Thyroid gland (tissue), 4 donors: ENCODE results near the gene SDHA. TPM values are rescaled to one million over a fixed set of nuclear protein-coding genes. Genes with fewer than 3 reads are reported as not detected.
"Not testable (repeated sequence)": the region's sequence is repeated elsewhere in the genome, so short reads cannot be mapped to it uniquely, and the experiment has no call there.

Experiments used
- DNase-seq, 2 donors: peaks; one replicate each; pipeline ENCODE4 v3.0.0-alpha.2; 2019
- H3K27ac ChIP-seq, 3 donors: fragments of 200-600 bp; sonication (generic); 1 replicate in 2 of 3; 2 replicates in 1 of 3; pipeline ENCODE4 v1.5.1; 2016 to 2019; ENCODE audit warnings: mild to moderate bottlenecking in 1 of 3, moderate library complexity in 1 of 3
- H3K27me3 ChIP-seq: fragments of 200-600 bp; sonication (generic); one replicate; pipeline ENCODE4 v1.5.1; 2019
- H3K36me3 ChIP-seq, 2 donors: fragments of 200-600 bp; sonication (generic); one replicate each; pipeline ENCODE4 v1.5.1; 2016 to 2019
- H3K4me1 ChIP-seq, 2 donors: fragments of 200-600 bp; sonication (generic); one replicate each; pipeline ENCODE4 v1.5.1; 2017 to 2019
- H3K4me3 ChIP-seq, 3 donors: fragments of 200-600 bp; sonication (generic); replicated peaks in 1 of 3; 1 replicate in 2 of 3; 2 replicates in 1 of 3; pipeline ENCODE4 v1.5.1; 2016; ENCODE audit warnings: mild to moderate bottlenecking in 1 of 3
- H3K9me3 ChIP-seq: fragments of 200-600 bp; sonication (generic); one replicate; pipeline ENCODE4 v1.5.1; 2017
- POLR2A ChIP-seq, 2 donors: fragments of 450-650 bp; IDR thresholded peaks; one replicate each; pipeline ENCODE4 v1.6.1; 2017; ENCODE audit warnings: antibody characterized with exemption in 2 of 2, mild to moderate bottlenecking in 2 of 2, moderate library complexity in 1 of 2
- WGBS, 2 donors: methylation state at CpG; one replicate each; pipeline ENCODE4 v1.1.5; 2017; 5-methylcytosine and 5-hydroxymethylcytosine counted together
- intact Hi-C: fragments of 100-400 bp; cut with DNase I; formaldehyde crosslinking; loops from one replicate; pipeline ENCODE4 v1.15.1; 2023
- total RNA-seq, 4 donors: library from RNA; depleted of rRNA; stranded (reverse); fragments of >200 nt; gene quantifications; one replicate each; pipeline ENCODE4 v1.2.3, GENCODE V29; 2016
- TF ChIP-seq, protein P1 (sequence below), 6 experiments: fragments of 200-600 bp in 3 of 6; fragments of 450-650 bp in 3 of 6; sonication (generic) in 3 of 6; IDR thresholded peaks; one replicate each; pipeline ENCODE4 v1.5.1; 2016 to 2019; ENCODE audit warnings: antibody characterized with exemption in 6 of 6, mild to moderate bottlenecking in 2 of 6, inconsistent platforms in 1 of 6, moderate library complexity in 1 of 6

SDHA gene
- total RNA-seq, 4 donors from 2014 or later, result 86.9 to 102 (median 92.2) TPM

DNA sequence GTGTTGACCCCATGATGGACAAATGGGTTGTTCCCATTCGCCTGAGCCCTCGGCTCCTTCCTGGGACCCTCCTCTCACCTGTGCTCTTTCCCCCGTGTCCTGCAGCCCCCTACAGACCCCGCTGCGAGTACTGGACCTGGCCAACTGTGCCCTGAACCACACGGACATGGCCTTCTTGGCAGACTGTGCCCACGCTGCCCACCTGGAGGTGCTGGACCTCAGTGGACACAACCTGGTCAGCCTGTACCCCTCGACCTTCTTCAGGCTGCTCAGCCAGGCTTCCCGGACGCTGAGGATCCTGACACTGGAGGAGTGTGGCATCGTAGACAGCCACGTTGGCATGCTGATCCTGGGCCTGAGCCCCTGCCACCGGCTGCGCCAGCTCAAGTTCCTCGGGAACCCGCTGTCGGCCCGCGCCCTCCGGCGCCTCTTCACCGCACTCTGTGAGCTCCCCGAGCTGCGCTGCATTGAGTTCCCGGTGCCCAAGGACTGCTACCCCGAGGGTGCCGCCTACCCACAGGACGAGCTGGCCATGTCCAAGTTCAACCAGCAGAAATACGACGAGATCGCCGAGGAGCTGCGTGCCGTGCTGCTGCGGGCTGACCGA, 23.4 kb upstream of the SDHA start:
- peaks cover 14 to 15% of the 10 kb centered on the region in 2 donors for H3K4me1 ChIP-seq
- no peaks in the 10 kb centered on the region for H3K27me3 ChIP-seq
- 94 to 95% methylated on average over 32 to 35 of the region's 36 CpGs for whole genome bisulfite sequencing, 2 donors
- DNase-seq, result no peak
- intact Hi-C loops, result no loop called here
- no peak overlapping the region for H3K4me3 ChIP-seq
- TF ChIP-seq, protein P1, sequence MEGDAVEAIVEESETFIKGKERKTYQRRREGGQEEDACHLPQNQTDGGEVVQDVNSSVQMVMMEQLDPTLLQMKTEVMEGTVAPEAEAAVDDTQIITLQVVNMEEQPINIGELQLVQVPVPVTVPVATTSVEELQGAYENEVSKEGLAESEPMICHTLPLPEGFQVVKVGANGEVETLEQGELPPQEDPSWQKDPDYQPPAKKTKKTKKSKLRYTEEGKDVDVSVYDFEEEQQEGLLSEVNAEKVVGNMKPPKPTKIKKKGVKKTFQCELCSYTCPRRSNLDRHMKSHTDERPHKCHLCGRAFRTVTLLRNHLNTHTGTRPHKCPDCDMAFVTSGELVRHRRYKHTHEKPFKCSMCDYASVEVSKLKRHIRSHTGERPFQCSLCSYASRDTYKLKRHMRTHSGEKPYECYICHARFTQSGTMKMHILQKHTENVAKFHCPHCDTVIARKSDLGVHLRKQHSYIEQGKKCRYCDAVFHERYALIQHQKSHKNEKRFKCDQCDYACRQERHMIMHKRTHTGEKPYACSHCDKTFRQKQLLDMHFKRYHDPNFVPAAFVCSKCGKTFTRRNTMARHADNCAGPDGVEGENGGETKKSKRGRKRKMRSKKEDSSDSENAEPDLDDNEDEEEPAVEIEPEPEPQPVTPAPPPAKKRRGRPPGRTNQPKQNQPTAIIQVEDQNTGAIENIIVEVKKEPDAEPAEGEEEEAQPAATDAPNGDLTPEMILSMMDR (IDR thresholded peaks at IDR 0.05), result no peak
- TF ChIP-seq POLR2A (IDR thresholded peaks at IDR 0.05), result no peak
- no peaks in the 10 kb centered on the region for H3K36me3 ChIP-seq
- H3K9me3 ChIP-seq, result no peaks in the 10 kb centered on the region
- H3K27ac ChIP-seq, result no peak overlapping the region

- WGBS, 2 donors, result 78 to 80% methylated on average over 24 to 33 of the region's 33 CpGs
- Histone ChIP-seq H3K4me1 (peaks cover 12% of the 10 kb centered on the region in 2 donors), H3K27ac (no peak overlapping the region), H3K9me3 (no peaks in the 10 kb centered on the region), H3K36me3 (no peaks in the 10 kb centered on the region), H3K27me3 (no peaks in the 10 kb centered on the region), H3K4me3 (no peak overlapping the region)
- TF ChIP-seq, protein P1 (IDR thresholded peaks at IDR 0.05), result no peak
- no peak for TF ChIP-seq POLR2A (IDR thresholded peaks at IDR 0.05)
- no peak for DNase-seq
- intact Hi-C loops, result no loop called here
Observed at GRCh38 chr5:195401-196160, 22.5 kb upstream of the SDHA start.

DNA sequence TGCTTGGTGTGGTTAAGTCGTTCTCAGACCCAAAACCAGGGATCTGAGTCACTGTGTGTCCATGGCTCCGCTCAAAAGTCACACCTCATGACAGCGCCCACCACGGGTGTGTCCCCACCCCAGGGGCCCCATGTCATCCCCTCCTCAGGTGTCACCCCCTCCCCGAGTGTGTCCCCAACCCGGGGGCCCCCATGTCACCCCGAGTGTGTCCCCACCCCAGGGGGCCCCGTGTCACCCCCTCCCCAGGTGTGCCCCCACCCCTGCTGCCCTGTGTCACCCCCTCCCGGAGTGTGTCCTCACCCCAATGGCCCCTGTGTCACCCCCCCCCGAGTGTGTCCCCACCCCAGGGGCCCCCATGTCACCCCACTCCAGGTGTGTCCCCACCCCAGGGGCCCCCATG, 21.8 kb upstream of the SDHA start:
- H3K27me3 ChIP-seq, result no peaks in the 10 kb centered on the region
- TF ChIP-seq, protein P1 (IDR thresholded peaks at IDR 0.05), result no peak
- no peak for TF ChIP-seq POLR2A (IDR thresholded peaks at IDR 0.05)
- no peak overlapping the region for H3K27ac ChIP-seq
- intact Hi-C loops, result no loop called here
- 79 to 95% methylated on average over 4 to 8 of the region's 10 CpGs for WGBS, 2 donors
- no peaks in the 10 kb centered on the region for H3K36me3 ChIP-seq
- H3K4me1 ChIP-seq, result peaks cover 4% of the 10 kb centered on the region in 2 donors
- no peaks in the 10 kb centered on the region for H3K9me3 ChIP-seq
- DNase-seq, result no peak
- H3K4me3 ChIP-seq, result no peak overlapping the region

- H3K4me3 ChIP-seq, H3K36me3 ChIP-seq, H3K27ac ChIP-seq, H3K9me3 ChIP-seq, H3K4me1 ChIP-seq, intact Hi-C loops, H3K27me3 ChIP-seq, DNase-seq: not testable (repeated sequence)
- 57 to 73% methylated on average over 18 of the region's 18 CpGs for WGBS, 2 donors
Observed at GRCh38 chr5:197031-197430, 21.1 kb upstream of the SDHA start.

DNA sequence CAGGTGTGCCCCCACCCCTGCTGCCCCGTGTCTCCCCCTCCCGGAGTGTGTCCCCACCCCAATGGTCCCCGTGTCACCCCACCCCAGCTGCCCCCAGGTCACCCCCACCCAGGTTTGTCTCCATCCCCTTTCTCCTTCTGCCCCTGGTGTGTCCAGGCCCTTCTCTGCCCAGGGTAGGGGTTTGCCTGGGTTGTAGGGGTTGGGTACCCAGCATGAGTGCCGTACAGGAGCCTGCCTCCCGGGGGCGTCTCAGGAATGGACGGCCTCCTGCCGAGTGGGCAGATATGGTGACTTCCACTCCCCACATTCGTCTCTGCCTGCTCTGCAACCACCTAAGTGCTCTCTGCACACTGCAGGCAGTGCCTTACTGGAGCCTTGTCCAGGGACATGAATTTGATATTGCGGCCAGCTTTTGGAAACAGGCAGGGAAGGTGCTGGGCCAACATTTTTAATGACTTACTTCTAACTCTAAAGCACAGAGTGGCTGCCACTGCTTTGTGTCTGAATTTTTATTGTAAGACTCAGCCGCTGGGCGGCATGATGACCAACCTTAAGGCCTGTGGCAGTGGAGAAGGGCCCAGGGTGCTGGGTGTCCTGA, 20.1 kb upstream of the SDHA start:
- WGBS, 2 donors, result 84% methylated on average over 6 to 10 of the region's 12 CpGs

More for the DNA sequence above, 20.1 kb upstream of the SDHA start:
- TF ChIP-seq, protein P1 (IDR thresholded peaks at IDR 0.05), result no peak
- no peak for TF ChIP-seq POLR2A (IDR thresholded peaks at IDR 0.05)
- no peaks in the 10 kb centered on the region for H3K27me3 ChIP-seq
- no peaks in the 10 kb centered on the region for H3K9me3 ChIP-seq
- no peaks in the 10 kb centered on the region for H3K36me3 ChIP-seq
- H3K4me3 ChIP-seq, result no peak overlapping the region
- no peak for DNase-seq
- no peaks in the 10 kb centered on the region for H3K4me1 ChIP-seq
- intact Hi-C loops, result no loop called here
- H3K27ac ChIP-seq, result no peak overlapping the region
